HEK293 (cell line): ENCODE data around the gene TEAD2.

ENCODE experiments used
- CTCF ChIA-PET: fragments of 350-600 bp; formaldehyde crosslinking; extraction: SDS; loops from one replicate; lab custom pipeline; 2021; ENCODE audit warnings: antibody characterized with exemption; lab: Yijun Ruan, JAX
- POLR2A ChIA-PET: fragments of 300-600 bp; formaldehyde crosslinking; extraction: SDS; loops from one replicate; lab custom pipeline; 2020; ENCODE audit warnings: antibody characterized with exemption, inconsistent platforms; lab: Yijun Ruan, JAX
- H3K27ac ChIP-seq: fragments of 200-500 bp; sonication (Bioruptor generic); 2 replicates; pipeline ENCODE4 v1.5.1; 2014; ENCODE audit warnings: low read depth, low read length, control low read depth, inconsistent platforms; ENCODE audit errors: extremely low read depth
- H3K36me3 ChIP-seq, 2 experiments: fragments of 200-500 bp in 1 of 2; sonication (Bioruptor generic) in 1 of 2; 1 replicate in 1 of 2; 2 replicates in 1 of 2; pipeline ENCODE4 v1.5.1; 2014 to 2017; ENCODE audit warnings: inconsistent platforms in 2 of 2, low read length in 2 of 2; ENCODE audit not compliant: control insufficient read depth in 2 of 2, insufficient read depth in 1 of 2
- H3K4me1 ChIP-seq: fragments of 200-500 bp; sonication (Bioruptor generic); 2 replicates; pipeline ENCODE4 v1.5.1; 2014; ENCODE audit warnings: mild to moderate bottlenecking, low read length, inconsistent platforms; ENCODE audit not compliant: control insufficient read depth, insufficient read depth
- H3K4me3 ChIP-seq: 2 replicates; pipeline ENCODE4 v1.5.1; 2011; ENCODE audit warnings: low read depth, mild to moderate bottlenecking, control low read depth, low read length, moderate library complexity
- H3K9me3 ChIP-seq: fragments of 200-500 bp; sonication (Bioruptor generic); 2 replicates; pipeline ENCODE4 v1.5.1; 2014; ENCODE audit warnings: low read depth, low read length, inconsistent platforms; ENCODE audit not compliant: control insufficient read depth, insufficient read depth
- BCL11A ChIP-seq: fragments of 450-650 bp; formaldehyde crosslinking; IDR thresholded peaks from 2 replicates; pipeline ENCODE4 v1.5.1; 2016; ENCODE audit warnings: low read depth, missing biosample characterization, missing genetic modification characterization
- KLF7 ChIP-seq: fragments of 450-650 bp; formaldehyde crosslinking; IDR thresholded peaks from 2 replicates; pipeline ENCODE4 v1.5.1; 2016; ENCODE audit warnings: missing biosample characterization, missing genetic modification characterization, borderline replicate concordance
- KLF8 ChIP-seq: fragments of 450-650 bp; formaldehyde crosslinking; IDR thresholded peaks from 2 replicates; pipeline ENCODE4 v1.5.1; 2016; ENCODE audit warnings: missing biosample characterization, missing genetic modification characterization
- MEIS1 ChIP-seq: sonication (generic); formaldehyde crosslinking; IDR thresholded peaks from 2 replicates; pipeline ENCODE4 v1.8.1; 2022; ENCODE audit warnings: missing genetic modification reagents, mild to moderate bottlenecking, borderline replicate concordance
- SALL2 ChIP-seq: fragments of 450-650 bp; formaldehyde crosslinking; IDR thresholded peaks from 2 replicates; pipeline ENCODE4 v1.5.0; 2017; ENCODE audit warnings: missing biosample characterization, mild to moderate bottlenecking, missing genetic modification characterization, borderline replicate concordance
- SP2 ChIP-seq: fragments of 450-650 bp; formaldehyde crosslinking; IDR thresholded peaks from 2 replicates; pipeline ENCODE4 v1.5.1; 2016; ENCODE audit warnings: missing biosample characterization, missing genetic modification characterization
- SP3 ChIP-seq: fragments of 450-650 bp; formaldehyde crosslinking; IDR thresholded peaks from 2 replicates; pipeline ENCODE4 v1.5.1; 2016; ENCODE audit warnings: missing biosample characterization, missing genetic modification characterization
- ZBTB11 ChIP-seq: fragments of 450-650 bp; formaldehyde crosslinking; conservative IDR thresholded peaks from 2 replicates; pipeline ENCODE4 v1.5.1; 2016; ENCODE audit warnings: low read depth, missing biosample characterization, missing genetic modification characterization
- ZBTB48 ChIP-seq: fragments of 450-650 bp; formaldehyde crosslinking; IDR thresholded peaks from 2 replicates; pipeline ENCODE4 v1.5.1; 2016; ENCODE audit warnings: missing biosample characterization, missing genetic modification characterization
- ZFHX2 ChIP-seq: fragments of 450-650 bp; formaldehyde crosslinking; conservative IDR thresholded peaks from 2 replicates; pipeline ENCODE4 v1.5.1; 2016; ENCODE audit warnings: missing biosample characterization, missing genetic modification characterization
- ZNF114 ChIP-seq: fragments of 450-650 bp; formaldehyde crosslinking; IDR thresholded peaks from 2 replicates; pipeline ENCODE4 v1.5.0; 2017; ENCODE audit warnings: missing biosample characterization, missing genetic modification characterization
- ZNF132 ChIP-seq: fragments of 450-650 bp; formaldehyde crosslinking; IDR thresholded peaks from 2 replicates; pipeline ENCODE4 v1.5.1; 2017; ENCODE audit warnings: missing biosample characterization, missing genetic modification characterization, borderline replicate concordance
- ZNF155 ChIP-seq: fragments of 450-650 bp; formaldehyde crosslinking; IDR thresholded peaks from 2 replicates; pipeline ENCODE4 v1.5.1; 2016; ENCODE audit warnings: missing biosample characterization, missing genetic modification characterization
- ZNF157 ChIP-seq: fragments of 450-650 bp; formaldehyde crosslinking; IDR thresholded peaks from 2 replicates; pipeline ENCODE4 v1.5.1; 2016; ENCODE audit warnings: missing biosample characterization, missing genetic modification characterization
- ZNF175 ChIP-seq: fragments of 450-650 bp; formaldehyde crosslinking; IDR thresholded peaks from 2 replicates; pipeline ENCODE4 v1.5.1; 2016; ENCODE audit warnings: missing biosample characterization, missing genetic modification characterization
- ZNF24 ChIP-seq: fragments of 450-650 bp; formaldehyde crosslinking; IDR thresholded peaks from 2 replicates; pipeline ENCODE4 v1.5.1; 2016; ENCODE audit warnings: missing biosample characterization, missing genetic modification characterization
- ZNF394 ChIP-seq: fragments of 450-650 bp; formaldehyde crosslinking; IDR thresholded peaks from 2 replicates; pipeline ENCODE4 v1.5.1; 2016; ENCODE audit warnings: missing biosample characterization, missing genetic modification characterization, mild to moderate bottlenecking, moderate library complexity, borderline replicate concordance
- ZNF510 ChIP-seq: fragments of 450-650 bp; formaldehyde crosslinking; IDR thresholded peaks from 2 replicates; pipeline ENCODE4 v1.5.1; 2018; ENCODE audit warnings: mild to moderate bottlenecking, missing genetic modification characterization, missing biosample characterization; ENCODE audit not compliant: insufficient replicate concordance
- ZNF530 ChIP-seq: fragments of 450-650 bp; formaldehyde crosslinking; IDR thresholded peaks from 2 replicates; pipeline ENCODE4 v1.5.1; 2016; ENCODE audit warnings: low read depth, missing biosample characterization, missing genetic modification characterization
- ZNF561 ChIP-seq: fragments of 450-650 bp; IDR thresholded peaks from 2 replicates; pipeline ENCODE4 v1.5.1; 2018; ENCODE audit warnings: missing biosample characterization, missing genetic modification characterization, borderline replicate concordance
- ZNF626 ChIP-seq: fragments of 450-650 bp; sonication (Bioruptor Pico); formaldehyde crosslinking; IDR thresholded peaks from 2 replicates; pipeline ENCODE4 v1.5.1; 2018; ENCODE audit warnings: missing biosample characterization, missing genetic modification characterization, inconsistent platforms
- ZNF629 ChIP-seq: fragments of 450-650 bp; formaldehyde crosslinking; IDR thresholded peaks from 2 replicates; pipeline ENCODE4 v1.5.1; 2017; ENCODE audit warnings: missing biosample characterization, missing genetic modification characterization
- TF ChIP-seq, protein P1 (sequence below): fragments of 450-650 bp; formaldehyde crosslinking; IDR thresholded peaks from 2 replicates; pipeline ENCODE4 v1.5.1; 2016; ENCODE audit warnings: missing biosample characterization, missing genetic modification characterization

The TEAD2 gene

DNA sequence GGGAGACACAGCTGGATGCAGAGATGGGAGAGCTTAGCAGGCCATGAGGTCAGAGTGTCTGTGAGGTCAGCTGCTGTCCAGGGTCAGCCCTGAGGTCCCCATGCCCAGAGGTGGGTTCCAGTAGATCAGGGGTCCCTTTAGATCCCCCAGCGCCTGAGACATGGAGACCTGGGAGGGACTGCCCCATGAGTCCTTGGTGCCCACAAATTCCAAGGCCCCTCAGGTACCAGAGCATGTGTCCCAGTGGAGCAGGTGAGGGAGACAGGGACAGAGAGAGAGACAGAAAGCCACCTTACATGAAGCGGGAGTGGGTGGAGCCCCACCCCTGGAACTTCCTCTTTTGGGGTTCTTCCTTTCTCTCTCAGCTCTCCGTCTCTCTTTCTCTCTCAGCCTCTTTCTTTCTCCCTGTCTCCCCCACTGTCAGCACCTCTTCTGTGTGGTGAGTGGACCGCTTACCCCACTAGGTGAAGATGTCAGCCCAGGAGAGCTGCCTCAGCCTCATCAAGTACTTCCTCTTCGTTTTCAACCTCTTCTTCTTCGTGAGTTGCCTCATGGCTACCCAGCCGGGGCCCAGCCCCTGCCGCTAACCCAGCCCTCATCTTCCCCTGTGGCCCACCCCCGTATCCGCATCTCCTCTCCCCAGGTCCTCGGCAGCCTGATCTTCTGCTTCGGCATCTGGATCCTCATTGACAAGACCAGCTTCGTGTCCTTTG lies 27.0 kb downstream of the TEAD2 start, which contains the start of gene CD37:
TSS of gene CD37 (plus strand) at position 336 of the 713 bp plus-strand sequence. CDS start at position 471, 135 bp downstream.
- H3K27ac ChIP-seq, result no peak within 1 kb of the TSS

GRCh38 chr19:49333811-49334288 lies 28.4 kb downstream of the TEAD2 start:
- H3K9me3 ChIP-seq, result no peaks in the 10 kb centered on the region
- H3K4me3 ChIP-seq, result no peak overlapping the region
- no peak overlapping the region for H3K27ac ChIP-seq
- H3K4me1 ChIP-seq, result no peaks in the 10 kb centered on the region
- TF ChIP-seq ZBTB11 (tag by site-specific recombination) (no peak), MEIS1 (no peak), ZNF155 (tag by site-specific recombination) (no peak), ZNF561 (tag by site-specific recombination) (no peak), SP3 (tag by site-specific recombination) (no peak), ZNF175 (tag by site-specific recombination) (no peak), ZFHX2 (tag by site-specific recombination) (no peak), ZNF24 (tag by site-specific recombination) (no peak), KLF8 (no peak), ZNF132 (no peak), ZNF510 (tag by site-specific recombination) (no peak), ZNF114 (tag by site-specific recombination) (no peak), ZNF394 (tag by site-specific recombination) (no peak), SP2 (tag by site-specific recombination) (no peak), KLF7 (no peak), ZBTB48 (tag by site-specific recombination) (no peak), SALL2 (tag by site-specific recombination) (no peak), ZNF629 (tag by site-specific recombination) (no peak), ZNF530 (no peak)
- TF ChIP-seq, protein P1, sequence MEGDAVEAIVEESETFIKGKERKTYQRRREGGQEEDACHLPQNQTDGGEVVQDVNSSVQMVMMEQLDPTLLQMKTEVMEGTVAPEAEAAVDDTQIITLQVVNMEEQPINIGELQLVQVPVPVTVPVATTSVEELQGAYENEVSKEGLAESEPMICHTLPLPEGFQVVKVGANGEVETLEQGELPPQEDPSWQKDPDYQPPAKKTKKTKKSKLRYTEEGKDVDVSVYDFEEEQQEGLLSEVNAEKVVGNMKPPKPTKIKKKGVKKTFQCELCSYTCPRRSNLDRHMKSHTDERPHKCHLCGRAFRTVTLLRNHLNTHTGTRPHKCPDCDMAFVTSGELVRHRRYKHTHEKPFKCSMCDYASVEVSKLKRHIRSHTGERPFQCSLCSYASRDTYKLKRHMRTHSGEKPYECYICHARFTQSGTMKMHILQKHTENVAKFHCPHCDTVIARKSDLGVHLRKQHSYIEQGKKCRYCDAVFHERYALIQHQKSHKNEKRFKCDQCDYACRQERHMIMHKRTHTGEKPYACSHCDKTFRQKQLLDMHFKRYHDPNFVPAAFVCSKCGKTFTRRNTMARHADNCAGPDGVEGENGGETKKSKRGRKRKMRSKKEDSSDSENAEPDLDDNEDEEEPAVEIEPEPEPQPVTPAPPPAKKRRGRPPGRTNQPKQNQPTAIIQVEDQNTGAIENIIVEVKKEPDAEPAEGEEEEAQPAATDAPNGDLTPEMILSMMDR (tag by site-specific recombination), result no peak
- TF ChIP-seq, all 188 proteins: peak for 0
- H3K36me3 ChIP-seq, result peaks cover 0 to 4% of the 10 kb centered on the region in 2 experiments; a peak in 2 of 3 replicates
- ChIA-PET POLR2A (no interaction called here), CTCF (interaction anchor here (0.7 kb wide), 1 partner anchor 125 kb away, joined by 3 read pairs; no protein-coding TSS in a partner anchor)

More for the DNA sequence above, 27.0 kb downstream of the TEAD2 start, which contains the start of gene CD37:
- H3K9me3 ChIP-seq, result no peaks in the 10 kb centered on the region
- H3K36me3 ChIP-seq, result peaks cover 0 to 8% of the 10 kb centered on the region in 2 experiments; a peak in 2 of 3 replicates
- POLR2A ChIA-PET, result no interaction called here
- no peaks in the 10 kb centered on the region for H3K4me1 ChIP-seq
- no peak within 1 kb of the TSS for H3K4me3 ChIP-seq
- CTCF ChIA-PET, result no interaction called here
- TF ChIP-seq ZNF626 (no peak), BCL11A (no peak), ZNF157 (tag by site-specific recombination) (no peak)
